Activated T-cell treated with anti-CD3 and anti-CD28 coated beads, Interleukin-2, amount 50 U/mL, for 72 hours (primary cell): ENCODE data around the gene ABHD17A. TPM values are rescaled to one million over a fixed set of nuclear protein-coding genes. Genes with fewer than 3 reads are reported as not detected.
A peak's percentile ranks its signal among the peaks of the same experiment; 100 is the strongest.

Source experiments
- ATAC-seq, 2 donors: fragments of 150-1000 bp; cut with Tn5 transposase; replicated peaks in 1 of 2; 2 replicates each; pipeline ENCODE4 v1.10.0; 2021; ENCODE audit warnings: moderate library complexity in 2 of 2, mild to moderate bottlenecking in 1 of 2
- DNase-seq, 2 donors: peaks; one replicate each; pipeline ENCODE4 v3.0.0; 2021 to 2022; ENCODE audit warnings: mixed read lengths in 1 of 2
- H3K27ac Mint-ChIP-seq: one replicate; pipeline ENCODE4 v1.8.0; 2022; ENCODE audit warnings: mild to moderate bottlenecking, moderate library complexity, mixed read lengths
- H3K27me3 Mint-ChIP-seq: one replicate; pipeline ENCODE4 v1.8.0; 2022; ENCODE audit warnings: low read depth, mixed read lengths
- H3K36me3 Mint-ChIP-seq, 2 donors: one replicate each; pipeline ENCODE4 v1.8.0; 2022; ENCODE audit warnings: mixed read lengths in 2 of 2, mild to moderate bottlenecking in 1 of 2; ENCODE audit not compliant: insufficient read depth in 2 of 2
- H3K4me1 Mint-ChIP-seq: one replicate; pipeline ENCODE4 v1.8.0; 2022; ENCODE audit warnings: low read depth, mixed read lengths
- H3K4me3 Mint-ChIP-seq, 2 donors: one replicate each; pipeline ENCODE4 v1.8.0; 2022; ENCODE audit warnings: mild to moderate bottlenecking in 2 of 2, mixed read lengths in 2 of 2, moderate library complexity in 2 of 2
- H3K9me3 Mint-ChIP-seq, 2 donors: one replicate each; pipeline ENCODE4 v1.8.0; 2022; ENCODE audit warnings: mixed read lengths in 2 of 2
- total RNA-seq, 2 donors: library from RNA; stranded (reverse); gene quantifications; one replicate each; pipeline ENCODE4 v1.2.3, GENCODE V29; 2022

ABHD17A gene
- total RNA-seq, 2 donors from 2014 or later, result 84.2 to 92.1 TPM

GRCh38 chr19:1837625-1838105, 47.6 kb downstream of the ABHD17A start:
- H3K27ac Mint-ChIP-seq, result no peak overlapping the region

GRCh38 chr19:1837222-1837565, 48.1 kb downstream of the ABHD17A start:
- ATAC-seq, result no peak

More at GRCh38 chr19:1837625-1838105, 47.6 kb downstream of the ABHD17A start:
- DNase-seq (peak; percentile 70 to 78), ATAC-seq (peak; percentile 54 to 61)
- Mint-ChIP-seq H3K27me3 (no peaks in the 10 kb centered on the region), H3K9me3 (no peaks in the 10 kb centered on the region), H3K36me3 (no peaks in the 10 kb centered on the region), H3K4me3 (no peak overlapping the region), H3K4me1 (peaks cover 25% of the 10 kb centered on the region)

GRCh38 chr19:1836458-1837221, 48.7 kb downstream of the ABHD17A start:
- Mint-ChIP-seq H3K4me1 (peaks cover 15% of the 10 kb centered on the region), H3K36me3 (no peaks in the 10 kb centered on the region), H3K4me3 (no peak overlapping the region), H3K9me3 (no peaks in the 10 kb centered on the region), H3K27ac (no peak overlapping the region), H3K27me3 (no peaks in the 10 kb centered on the region)
- DNase-seq, result no peak
- ATAC-seq, result no peak

More at GRCh38 chr19:1837222-1837565, 48.1 kb downstream of the ABHD17A start:
- H3K27ac Mint-ChIP-seq, result no peak overlapping the region
- no peak overlapping the region for H3K4me3 Mint-ChIP-seq
- peaks cover 21% of the 10 kb centered on the region for H3K4me1 Mint-ChIP-seq
- no peaks in the 10 kb centered on the region for H3K36me3 Mint-ChIP-seq
- no peaks in the 10 kb centered on the region for H3K27me3 Mint-ChIP-seq
- H3K9me3 Mint-ChIP-seq, result no peaks in the 10 kb centered on the region
- no peak for DNase-seq

GRCh38 chr19:1833540-1833939, 51.8 kb downstream of the ABHD17A start:
- no peak overlapping the region for H3K4me3 Mint-ChIP-seq
- H3K4me1 Mint-ChIP-seq, result peaks cover 6% of the 10 kb centered on the region
- DNase-seq, result no peak
- ATAC-seq, result no peak
- H3K27me3 Mint-ChIP-seq, result no peaks in the 10 kb centered on the region
- no peak overlapping the region for H3K27ac Mint-ChIP-seq
- H3K36me3 Mint-ChIP-seq, result no peaks in the 10 kb centered on the region
- no peaks in the 10 kb centered on the region for H3K9me3 Mint-ChIP-seq

GRCh38 chr19:1832046-1832663, 53.1 kb downstream of the ABHD17A start:
- Mint-ChIP-seq H3K4me3 (no peak overlapping the region), H3K36me3 (no peaks in the 10 kb centered on the region), H3K9me3 (no peaks in the 10 kb centered on the region), H3K27ac (no peak overlapping the region), H3K27me3 (no peaks in the 10 kb centered on the region), H3K4me1 (peaks cover 6% of the 10 kb centered on the region)
- DNase-seq (no peak), ATAC-seq (no peak)

GRCh38 chr19:1830978-1831377, 54.3 kb downstream of the ABHD17A start:
- Mint-ChIP-seq H3K27ac (no peak overlapping the region), H3K4me1 (peaks cover 2% of the 10 kb centered on the region), H3K27me3 (no peaks in the 10 kb centered on the region), H3K36me3 (peaks cover 0 to under 1% of the 10 kb centered on the region in 2 donors), H3K9me3 (no peaks in the 10 kb centered on the region), H3K4me3 (no peak overlapping the region)
- no peak for DNase-seq
- ATAC-seq, result no peak

GRCh38 chr19:1830568-1830967, 54.7 kb downstream of the ABHD17A start:
- Mint-ChIP-seq H3K36me3 (peaks cover 0 to 3% of the 10 kb centered on the region in 2 donors), H3K27me3 (no peaks in the 10 kb centered on the region), H3K9me3 (no peaks in the 10 kb centered on the region), H3K4me1 (no peaks in the 10 kb centered on the region), H3K4me3 (no peak overlapping the region), H3K27ac (no peak overlapping the region)
- DNase-seq (no peak), ATAC-seq (no peak)

GRCh38 chr19:1829958-1830357, 55.3 kb downstream of the ABHD17A start:
- H3K27me3 Mint-ChIP-seq, result no peaks in the 10 kb centered on the region
- H3K36me3 Mint-ChIP-seq, result peaks cover 0 to 3% of the 10 kb centered on the region in 2 donors
- ATAC-seq, result no peak
- no peak overlapping the region for H3K27ac Mint-ChIP-seq
- DNase-seq, result no peak
- H3K4me3 Mint-ChIP-seq, result no peak overlapping the region
- no peaks in the 10 kb centered on the region for H3K4me1 Mint-ChIP-seq
- no peaks in the 10 kb centered on the region for H3K9me3 Mint-ChIP-seq

GRCh38 chr19:1828279-1829238, 56.7 kb downstream of the ABHD17A start:
- H3K36me3 Mint-ChIP-seq, result peaks cover 0 to 6% of the 10 kb centered on the region in 2 donors
- no peak overlapping the region for H3K27ac Mint-ChIP-seq
- no peak for ATAC-seq
- no peaks in the 10 kb centered on the region for H3K9me3 Mint-ChIP-seq
- no peaks in the 10 kb centered on the region for H3K27me3 Mint-ChIP-seq
- no peaks in the 10 kb centered on the region for H3K4me1 Mint-ChIP-seq
- no peak for DNase-seq
- H3K4me3 Mint-ChIP-seq, result no peak overlapping the region

- Mint-ChIP-seq H3K36me3 (peaks cover 0 to 6% of the 10 kb centered on the region in 2 donors), H3K27ac (no peak overlapping the region), H3K4me3 (no peak overlapping the region), H3K9me3 (no peaks in the 10 kb centered on the region), H3K27me3 (no peaks in the 10 kb centered on the region), H3K4me1 (no peaks in the 10 kb centered on the region)
- DNase-seq (no peak), ATAC-seq (no peak)
Measured at GRCh38 chr19:1827566-1828278, 57.6 kb downstream of the ABHD17A start.
